Measurements from ENCODE around the gene RNF5.
"Not testable (repeated sequence)": the region's sequence is repeated elsewhere in the genome, so short reads cannot be mapped to it uniquely, and the experiment has no call there.

The RNF5 gene

DNA sequence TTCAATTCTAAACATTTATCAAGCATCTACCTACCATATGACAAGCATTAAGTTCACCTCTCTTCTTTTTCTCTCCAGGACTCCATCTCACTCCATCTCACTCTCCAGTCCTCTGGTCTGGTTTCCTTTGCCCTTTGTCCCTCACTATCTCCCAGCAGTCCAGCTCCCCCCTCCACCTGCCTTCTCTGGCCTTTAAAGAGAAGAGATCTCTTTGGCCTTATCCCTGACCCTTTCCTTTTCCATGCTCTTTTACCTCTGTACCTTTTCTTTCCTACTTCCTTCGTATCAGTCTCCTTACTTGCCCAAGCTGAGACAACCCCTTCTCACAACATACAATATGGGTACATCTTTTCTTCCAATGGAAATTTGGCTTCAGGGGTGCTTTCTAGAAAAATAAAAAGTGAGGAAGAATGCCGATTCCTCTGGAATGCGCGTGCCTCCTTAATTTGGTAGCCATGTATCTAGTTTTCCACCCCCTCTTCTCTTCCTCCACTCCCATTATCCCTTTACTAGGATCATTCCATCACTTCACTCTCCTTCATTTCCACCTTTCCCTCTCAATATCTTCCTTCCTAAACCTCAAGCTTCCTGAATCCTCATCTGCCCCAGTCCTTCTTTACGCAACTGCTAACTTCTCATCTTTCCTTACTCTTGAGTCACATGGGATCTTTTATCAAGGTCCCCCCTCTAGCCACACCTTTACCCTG is 1.6 kb upstream of the RNF5 start:
- DNase-seq: no peak

DNA sequence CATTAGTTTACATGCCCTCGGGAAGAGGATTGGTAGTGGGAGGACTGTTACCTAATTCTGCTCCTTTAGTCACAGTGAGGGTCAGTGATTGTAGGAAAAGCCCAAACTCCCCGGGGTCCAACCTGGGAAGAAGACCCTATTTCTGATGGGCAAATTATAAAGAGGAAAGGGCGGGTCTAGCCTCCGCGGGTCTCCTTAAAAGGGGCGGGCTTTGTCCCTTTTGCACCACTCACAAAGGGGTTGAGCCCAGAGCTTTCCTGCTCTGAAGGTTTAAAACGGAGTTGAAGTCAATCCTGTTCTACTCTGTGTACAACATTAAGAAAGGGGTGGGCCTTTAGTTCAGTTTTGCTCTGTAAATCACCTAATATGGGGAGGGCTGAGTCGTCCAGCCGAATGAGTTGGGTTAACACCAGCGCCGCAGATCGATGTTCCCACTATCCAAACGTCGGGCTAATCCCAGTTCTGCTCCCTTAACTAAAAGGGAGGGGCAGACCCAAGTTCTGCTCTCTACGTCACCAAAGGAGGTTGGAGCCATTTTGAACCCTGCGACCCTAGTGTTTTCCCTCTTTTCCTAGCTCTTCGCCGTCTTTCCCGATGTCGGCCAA is 920 bp upstream of the RNF5 start:
- DNase-seq: no peak

DNA sequence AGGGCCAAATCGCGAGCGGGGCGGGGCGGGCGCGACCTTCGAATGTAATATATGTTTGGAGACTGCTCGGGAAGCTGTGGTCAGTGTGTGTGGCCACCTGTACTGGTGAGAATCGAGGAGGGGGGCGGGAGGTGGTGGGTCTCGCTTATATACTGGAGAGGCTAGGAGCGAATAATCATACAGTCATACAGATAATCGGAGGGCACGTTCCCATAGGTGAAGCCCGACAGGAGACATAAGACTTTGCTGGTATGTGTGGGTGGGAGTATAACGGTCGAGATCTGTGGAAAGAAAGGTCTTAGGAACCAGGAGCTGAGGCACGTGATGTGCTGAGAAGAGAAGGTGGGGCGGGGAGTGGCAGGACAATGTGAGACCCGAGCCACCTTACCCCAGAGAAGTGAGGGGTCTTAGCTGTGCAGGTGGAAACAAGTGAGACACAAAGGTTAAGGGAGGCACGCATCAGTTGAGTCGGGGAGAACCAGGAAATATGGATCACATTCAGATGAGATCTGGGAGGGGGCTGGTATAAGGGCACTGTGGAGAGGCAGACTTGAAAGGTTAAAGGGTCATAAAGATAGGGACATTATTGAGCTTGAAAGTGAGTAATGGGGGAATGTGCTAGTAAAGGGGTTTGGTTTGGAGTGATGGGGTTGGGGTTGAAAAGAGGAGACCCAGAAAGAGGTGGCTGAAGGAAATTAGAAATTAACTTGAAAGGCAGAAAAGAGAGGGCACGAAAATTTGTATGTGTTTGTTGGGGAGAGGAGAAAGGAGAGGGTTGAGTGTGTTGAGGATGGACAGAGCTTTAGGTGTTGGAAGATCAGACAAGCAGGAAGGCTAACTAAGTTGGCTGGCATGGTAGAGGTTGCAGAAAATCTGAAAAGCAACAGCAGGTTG is 589 bp downstream of the RNF5 start:
- no peak for DNase-seq

DNA sequence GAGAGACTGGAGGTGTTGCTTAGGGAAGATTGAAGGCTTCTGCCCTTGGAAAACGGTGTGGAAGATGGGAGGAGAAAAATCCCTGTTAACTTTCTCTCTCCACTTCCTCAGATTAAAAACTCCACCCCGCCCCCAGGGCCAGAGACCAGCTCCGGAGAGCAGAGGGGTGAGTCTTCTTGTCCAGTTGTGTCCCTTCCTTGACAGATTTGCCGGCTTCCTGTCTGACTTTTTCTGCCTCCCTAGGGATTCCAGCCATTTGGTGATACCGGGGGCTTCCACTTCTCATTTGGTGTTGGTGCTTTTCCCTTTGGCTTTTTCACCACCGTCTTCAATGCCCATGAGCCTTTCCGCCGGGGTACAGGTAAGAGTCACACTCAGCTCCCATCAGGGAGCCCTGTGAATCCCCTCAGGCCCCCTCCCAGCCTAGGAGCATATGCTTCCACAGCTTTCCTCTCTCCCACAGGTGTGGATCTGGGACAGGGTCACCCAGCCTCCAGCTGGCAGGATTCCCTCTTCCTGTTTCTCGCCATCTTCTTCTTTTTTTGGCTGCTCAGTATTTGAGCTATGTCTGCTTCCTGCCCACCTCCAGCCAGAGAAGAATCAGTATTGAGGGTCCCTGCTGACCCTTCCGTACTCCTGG is 1.7 kb downstream of the RNF5 start:
- DNase-seq: no peak

DNA sequence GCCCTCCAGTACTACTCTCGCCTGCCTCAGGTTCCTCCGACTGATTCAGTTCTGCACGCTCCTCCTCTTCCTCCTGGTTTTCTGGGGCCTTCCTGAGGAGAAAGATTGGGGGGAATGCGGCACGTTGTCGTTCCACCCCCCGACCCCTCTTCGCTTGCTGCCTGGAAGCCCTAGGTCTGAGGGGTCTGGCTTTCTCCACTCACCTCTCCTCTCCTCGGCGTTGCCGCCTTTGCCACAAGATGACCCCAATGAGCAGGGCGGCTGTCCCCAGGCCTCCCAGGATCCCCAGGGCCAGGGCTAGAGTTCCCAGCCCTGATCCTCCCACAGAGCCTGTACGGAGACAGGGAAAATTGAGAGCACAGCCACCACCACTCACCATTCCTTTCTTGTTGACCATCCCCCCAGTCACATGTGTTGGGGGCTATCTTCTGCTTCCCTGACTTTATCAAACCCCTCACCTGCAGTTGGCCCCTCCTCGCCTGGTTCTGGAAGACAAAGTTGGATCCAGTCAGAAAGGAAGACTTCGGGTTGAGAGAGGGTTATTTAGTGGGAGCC is 3.0 kb downstream of the RNF5 start:
- no peak for DNase-seq

DNA sequence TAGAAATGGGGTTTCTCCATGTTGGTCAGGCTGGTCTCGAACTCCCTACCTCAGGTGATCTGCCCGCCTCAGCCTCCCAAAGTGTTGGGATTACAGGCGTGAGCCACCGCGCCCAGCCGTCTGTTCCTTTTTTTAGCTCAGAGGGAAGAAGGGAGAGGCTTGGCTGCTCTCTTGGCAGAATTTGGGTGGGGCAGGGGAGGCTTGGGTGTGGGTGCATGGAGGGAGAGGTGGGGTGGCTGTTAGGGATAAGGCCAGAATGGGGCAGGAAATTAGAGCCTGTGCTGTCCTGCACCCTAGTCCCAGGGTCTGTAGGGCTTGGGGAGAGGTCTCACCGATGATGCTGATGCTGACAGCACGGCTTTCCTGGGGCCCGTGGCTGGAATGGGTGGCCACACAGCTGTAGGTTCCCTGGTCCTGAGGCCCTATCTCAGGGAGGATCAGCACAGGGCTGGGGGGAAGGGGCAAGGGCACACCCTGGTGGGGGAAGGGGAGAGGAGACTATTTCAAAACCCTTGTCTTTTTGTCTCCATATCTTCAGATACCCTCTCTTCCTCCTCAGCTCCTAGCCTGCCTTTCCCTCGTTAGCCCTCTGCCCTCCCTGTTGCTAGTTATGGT is 3.8 kb downstream of the RNF5 start:
- no peak for DNase-seq

DNA sequence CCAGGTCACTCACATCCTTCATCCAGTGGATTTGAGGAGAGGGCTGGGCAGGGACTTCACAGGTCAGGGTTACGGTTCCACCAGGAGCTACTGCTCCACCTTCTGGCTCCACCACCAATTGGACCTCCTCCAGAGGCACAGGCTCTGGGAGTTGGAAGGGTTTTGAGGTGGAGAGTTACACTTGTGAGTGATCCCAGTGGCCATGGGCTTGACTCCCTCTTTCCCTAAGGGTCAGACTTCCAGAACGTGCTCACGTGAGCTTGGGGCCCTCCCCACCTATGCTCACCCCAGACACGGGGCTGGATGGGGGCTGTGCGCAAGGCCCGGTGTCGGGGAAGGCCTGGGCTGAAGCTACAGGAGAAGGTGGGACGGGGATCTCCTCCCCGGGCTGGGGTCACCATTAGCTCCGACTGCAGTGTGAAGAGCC is 4.4 kb downstream of the RNF5 start:
- no peak for DNase-seq

DNA sequence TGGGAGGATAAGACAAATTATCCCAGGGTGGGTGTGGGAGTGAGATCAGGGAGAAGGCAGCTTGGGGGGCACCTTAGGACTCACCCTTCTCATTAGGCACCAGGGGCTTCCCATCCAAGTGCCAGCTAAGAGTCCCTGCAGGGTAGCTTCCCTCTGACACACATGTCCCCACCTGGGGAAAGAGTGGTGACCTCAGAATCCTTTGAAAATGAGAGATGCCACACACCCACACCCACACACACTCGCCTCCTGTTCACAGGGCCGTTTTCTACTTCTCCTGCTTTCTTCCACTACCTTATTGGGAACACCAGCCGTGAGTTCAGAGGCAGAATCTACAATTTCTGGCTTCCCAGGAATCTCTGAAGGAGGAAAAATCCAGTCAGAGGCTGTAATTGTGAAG is 4.8 kb downstream of the RNF5 start:
- DNase-seq: no peak

DNA sequence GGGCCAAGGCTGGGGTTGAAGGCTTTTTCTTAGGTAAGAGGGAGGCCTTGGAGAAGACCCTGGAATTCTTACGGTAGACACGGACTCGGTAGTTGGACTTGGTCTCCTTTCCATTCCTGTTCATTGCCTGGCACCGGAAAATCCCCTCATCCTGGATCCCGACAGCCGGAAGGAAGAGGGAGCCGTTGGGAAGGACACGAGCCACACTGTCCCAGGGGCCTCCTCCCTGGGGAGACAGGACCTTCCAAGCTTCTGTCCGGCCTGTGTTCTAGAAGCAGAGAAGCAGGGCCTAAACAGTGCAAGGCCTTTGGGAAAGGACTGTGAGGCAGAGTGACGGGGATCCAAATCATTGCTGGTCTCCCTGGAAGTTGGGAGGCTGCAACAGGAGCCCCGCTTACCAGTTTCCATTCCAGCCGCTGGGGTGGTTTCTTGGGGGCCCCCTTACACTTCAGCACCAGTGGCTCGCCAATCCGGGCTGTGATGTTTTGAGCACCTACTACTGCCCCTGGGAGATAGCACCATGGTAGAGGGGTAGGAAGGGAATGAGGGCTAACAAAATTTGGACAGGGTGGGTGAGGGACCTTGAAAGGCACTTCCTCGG is 5.4 kb downstream of the RNF5 start:
- no peak for DNase-seq

DNA sequence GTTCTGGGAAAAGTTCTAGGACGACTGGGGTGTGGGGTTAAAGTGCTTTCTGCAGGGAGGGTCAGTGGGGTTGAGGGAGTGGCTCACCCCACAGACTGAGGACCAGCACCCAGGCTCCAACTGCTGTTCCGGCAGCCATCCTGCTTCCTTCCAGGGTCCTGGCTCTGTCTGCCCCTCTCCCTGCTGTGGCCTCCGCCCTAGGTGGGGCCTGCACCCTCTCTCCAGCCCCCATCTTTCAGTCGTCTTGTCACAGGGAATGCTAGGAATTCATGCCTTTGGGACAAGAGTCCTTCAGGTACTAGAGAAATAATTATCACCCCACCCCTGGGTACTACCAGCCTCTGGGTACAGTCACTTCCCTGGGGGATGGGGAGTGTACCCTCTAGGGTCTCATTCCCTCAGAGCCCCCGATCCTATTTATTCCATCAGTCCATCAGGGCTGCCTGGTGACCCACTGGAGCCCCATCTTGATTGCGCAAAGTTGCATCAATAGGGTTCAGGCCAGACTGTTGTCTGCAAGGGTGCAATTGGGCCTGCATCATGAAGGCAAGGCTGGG is 6.0 kb downstream of the RNF5 start, which contains the start of gene AGER:
AGER (minus strand) TSS at position 170 of the 557 bp plus-strand sequence; CDS start at position 139, 31 bp downstream.
- no peak for DNase-seq

DNA sequence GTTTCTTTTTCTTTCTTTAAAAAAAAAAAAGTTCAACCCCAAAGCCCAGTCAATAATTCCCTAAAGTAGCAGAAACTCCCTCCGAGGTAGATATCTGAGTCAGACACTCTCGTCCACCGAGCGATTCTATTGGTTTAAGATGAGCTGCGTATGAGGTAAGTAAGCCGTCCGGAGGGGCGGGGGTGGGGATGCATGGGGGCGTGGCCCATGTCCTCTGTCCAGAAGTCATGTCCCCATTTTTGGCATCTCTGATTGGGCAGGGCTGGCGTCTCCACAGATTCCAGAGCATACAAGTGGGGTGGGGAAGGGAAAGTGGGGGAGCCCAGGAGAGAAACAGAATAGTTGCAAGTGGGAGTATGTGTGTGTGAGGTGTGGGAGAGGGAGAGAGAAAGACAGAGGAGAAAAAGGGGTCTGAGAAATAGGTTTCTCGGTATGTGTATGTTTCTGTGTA is 7.5 kb downstream of the RNF5 start:
- peak; percentile 51 for DNase-seq

DNA sequence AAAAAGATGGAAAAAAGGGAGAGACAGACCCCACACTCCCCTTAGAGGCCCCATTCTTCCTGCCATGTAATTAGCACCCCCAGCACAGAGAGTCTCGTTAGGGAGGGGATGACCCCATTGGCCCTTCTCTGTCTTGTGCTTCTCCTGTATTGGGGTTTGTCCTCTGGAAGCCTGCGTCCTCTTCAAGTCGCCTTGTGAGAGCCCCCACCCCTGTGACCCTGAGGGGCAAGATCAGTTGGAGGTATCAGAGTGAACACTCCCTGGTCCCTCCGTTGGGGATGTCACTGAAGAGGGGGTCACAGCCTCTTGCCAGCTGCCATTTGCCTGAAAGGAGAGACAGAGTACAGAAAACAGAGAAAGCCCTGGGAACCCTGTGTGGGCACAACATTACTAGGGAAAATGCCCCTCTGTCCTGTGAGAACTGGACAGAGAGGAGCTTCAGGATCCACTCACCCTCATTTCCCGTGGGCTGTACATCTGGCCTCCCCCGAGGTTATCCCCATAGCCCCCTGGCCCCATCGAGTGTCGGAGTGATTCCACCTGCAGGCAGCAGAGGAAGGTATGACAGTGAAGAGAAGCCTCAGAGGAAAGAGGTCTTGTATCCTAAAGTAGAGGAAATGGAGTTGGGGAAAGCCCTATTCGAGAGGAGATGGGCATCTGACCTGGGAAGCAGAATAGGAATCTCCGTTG is 8.1 kb downstream of the RNF5 start:
- DNase-seq: not testable (repeated sequence)

DNA sequence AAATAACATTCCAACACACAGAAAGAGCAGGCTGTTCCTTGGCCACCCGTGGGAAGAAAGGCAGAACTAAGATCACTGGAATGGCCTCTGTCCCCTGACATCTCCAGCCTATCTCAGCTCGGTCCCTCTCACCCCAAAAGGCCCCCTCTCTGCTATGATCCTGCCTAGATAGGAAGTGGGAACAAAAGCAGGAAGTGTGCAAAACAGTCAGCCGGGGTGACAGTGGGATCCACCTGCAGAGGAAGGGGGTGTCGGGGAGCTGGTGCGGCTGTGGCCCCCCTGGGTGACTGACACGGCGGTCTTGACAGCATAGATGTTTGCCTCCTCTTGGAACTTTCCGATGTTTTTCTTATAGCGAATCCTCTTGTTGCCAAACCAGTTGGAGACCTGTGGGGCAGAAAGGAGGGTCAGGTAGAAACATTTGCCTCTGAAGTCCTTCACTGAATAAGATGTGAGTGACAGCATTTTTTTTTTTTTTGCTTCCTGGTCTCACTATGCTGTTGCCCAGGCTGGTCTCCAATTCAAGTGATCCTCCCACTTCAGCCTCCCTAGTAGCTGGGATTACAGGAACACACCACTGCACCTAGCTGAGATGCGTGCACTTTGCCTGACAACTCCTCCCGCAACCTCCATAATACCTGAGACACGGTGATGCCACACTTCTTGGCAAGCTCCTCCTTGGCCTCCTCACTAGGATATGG is 9.0 kb downstream of the RNF5 start:
- DNase-seq: no peak

DNA sequence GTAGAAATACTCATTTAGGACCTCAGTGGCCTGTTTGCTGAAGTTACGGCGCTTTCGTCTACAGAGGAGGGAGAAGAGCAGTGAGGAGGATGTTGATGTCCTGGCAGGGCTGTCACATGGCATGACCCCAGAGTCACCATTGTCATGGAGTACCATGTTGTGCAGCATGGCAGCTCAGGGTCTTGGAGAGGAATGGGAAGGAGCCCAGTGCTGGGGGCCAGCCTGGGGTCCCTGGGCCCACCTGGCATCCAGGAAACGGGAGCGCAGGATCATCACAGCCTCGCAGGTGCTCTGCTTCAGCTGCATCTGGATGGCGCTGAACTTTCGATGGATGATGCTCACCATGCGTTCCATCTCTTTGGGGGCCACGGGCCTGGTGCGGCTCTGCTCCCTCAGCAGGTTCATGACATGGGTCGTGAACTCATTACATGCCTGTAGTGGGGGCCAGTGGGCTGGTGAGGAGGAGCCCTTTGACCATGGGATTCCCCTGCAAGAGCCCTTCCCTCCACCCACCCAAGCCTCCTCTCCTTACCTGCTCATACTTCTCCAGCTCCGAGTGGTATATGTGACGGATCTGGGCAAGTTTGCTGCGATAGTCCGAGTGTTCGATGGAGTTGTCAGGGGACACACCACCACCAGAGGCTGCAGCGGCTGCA is 9.6 kb downstream of the RNF5 start:
- not testable (repeated sequence) for DNase-seq

DNA sequence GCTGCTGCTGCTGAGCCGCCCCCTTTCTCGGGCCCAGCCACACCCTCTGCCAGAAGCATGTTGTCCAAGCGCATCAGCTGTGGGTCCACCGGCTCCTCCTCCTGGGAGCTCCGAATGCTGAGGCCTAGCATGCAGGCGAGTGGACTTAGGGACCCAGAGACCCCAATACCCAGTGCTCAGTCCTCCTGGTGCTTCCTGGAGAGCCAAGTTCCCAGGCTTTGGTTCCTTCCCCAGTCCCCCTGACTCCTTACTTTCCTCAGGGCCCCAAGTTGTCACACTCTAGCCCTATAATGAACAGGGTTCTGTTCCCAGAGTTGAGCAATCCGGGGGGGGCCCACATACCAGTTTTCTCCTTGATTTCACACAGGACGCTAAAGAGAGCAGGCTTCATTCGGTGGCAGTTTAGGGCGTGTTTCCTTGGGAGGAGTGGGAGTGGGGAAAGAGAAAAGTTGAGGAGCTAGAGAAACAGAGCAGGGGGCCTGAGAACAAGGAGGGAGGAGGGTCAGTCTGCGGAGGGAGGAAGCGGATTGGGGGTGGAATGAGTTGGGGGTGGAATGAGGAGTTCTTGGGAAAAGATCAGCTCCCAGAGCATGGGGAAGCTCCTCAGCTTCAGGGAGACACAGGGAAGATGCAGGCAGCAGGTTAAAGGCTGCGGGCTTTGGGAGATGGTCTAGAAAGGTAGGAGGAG is 10.3 kb downstream of the RNF5 start:
- no peak for DNase-seq

DNA sequence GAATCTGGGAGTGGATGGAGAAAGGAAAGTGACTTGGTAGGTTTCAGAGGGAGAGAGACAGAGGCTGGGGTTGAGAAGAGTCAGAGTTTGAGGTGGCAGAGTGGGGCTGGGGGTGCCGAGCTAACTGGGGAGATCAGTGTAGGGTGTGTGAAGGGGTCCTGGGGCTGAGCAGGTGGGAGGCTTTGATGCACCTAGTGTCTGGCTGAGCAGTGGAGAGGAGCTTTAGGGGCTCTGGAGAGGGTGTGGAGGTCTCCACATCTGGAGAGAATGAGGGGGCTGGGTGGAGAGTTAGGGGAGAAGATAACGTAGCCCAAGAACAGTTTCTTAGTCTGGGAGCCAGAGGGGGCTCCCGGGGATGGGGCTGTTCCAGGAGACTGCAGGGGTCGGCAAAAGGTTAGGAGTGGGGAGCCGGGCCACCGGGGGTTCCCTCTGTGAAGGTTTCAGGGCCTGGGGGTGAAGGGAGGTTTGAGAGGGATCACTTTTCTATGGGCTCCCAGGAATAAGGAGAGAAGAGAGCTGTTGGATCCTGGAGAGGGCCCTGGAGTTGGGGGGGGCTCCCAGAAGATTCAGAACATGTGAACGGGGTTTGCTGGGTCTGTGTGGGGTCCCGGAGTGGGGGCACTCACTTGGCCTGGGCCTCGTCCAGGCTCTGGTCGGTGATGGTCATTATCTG is 11.0 kb downstream of the RNF5 start:
- no peak for DNase-seq

DNA sequence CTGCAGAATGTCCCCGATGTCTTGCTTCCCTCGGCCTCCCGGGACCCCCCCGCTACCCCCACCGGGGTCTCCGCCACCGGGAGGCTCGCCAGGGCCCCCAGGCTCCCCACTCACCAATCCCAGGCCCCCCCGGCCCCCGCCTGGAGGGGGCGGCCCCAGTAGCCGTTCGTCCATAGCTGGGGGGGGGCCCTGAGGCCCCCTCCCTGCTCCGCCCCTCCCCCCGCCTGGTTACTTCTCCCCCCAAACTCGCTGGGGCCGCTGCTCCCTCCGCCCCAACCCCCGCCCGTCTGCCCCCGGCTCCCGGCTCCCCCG is 11.5 kb downstream of the RNF5 start:
- DNase-seq: no peak

DNA sequence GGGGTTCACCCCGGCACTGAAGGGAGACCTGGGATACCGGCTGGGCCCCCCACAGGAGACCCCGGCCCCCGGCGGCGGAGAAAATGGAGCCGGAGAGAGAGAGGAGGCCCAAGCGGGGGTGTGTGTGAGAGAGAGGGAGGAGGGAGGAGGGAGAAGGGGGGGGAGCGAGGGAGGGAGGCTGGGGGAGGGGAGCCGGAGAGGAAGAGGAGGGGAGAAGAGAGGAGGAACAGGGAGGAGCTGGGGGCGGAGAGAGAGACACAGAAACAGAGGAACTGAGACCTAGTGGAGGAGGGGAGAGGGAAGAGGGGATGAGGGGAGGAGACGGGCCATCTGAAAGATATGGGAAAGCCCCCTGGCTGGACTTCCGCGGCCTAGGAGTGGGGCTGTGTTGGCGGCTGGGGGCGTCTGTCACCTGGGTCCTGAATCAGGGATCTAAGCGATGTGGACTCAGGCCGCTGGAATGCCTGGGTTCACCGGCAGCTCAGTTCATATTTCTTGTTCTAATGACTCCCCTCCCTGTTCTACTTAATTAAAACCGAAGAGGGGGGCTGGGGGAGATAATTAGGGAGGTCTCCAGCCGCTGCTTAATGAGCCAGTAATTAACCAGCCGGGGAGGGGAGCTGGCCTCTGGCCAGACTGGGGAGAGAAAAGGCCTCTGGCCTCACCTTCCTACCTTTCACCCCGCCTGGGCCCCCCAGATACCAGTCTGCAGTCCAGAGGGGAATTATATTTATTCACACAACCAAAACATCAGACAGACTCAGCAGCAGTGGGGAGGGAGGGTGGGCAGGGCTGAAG is 12.0 kb downstream of the RNF5 start, which contains the start of gene PBX2:
PBX2 (minus strand) TSS at position 149 of the 798 bp plus-strand sequence. CDS start 287 bp downstream, outside the sequence.
- DNase-seq: peak; percentile 86

Data from stimulated activated CD4-positive, alpha-beta T cell treated with anti-CD3 and anti-CD28 coated beads, Interleukin-12 subunit alpha, Interleukin-12 subunit beta, amount 100 ng/mL, for 4 hours (primary cell).